ENCODE data around the gene GABRB3.

GABRB3 gene

DNA sequence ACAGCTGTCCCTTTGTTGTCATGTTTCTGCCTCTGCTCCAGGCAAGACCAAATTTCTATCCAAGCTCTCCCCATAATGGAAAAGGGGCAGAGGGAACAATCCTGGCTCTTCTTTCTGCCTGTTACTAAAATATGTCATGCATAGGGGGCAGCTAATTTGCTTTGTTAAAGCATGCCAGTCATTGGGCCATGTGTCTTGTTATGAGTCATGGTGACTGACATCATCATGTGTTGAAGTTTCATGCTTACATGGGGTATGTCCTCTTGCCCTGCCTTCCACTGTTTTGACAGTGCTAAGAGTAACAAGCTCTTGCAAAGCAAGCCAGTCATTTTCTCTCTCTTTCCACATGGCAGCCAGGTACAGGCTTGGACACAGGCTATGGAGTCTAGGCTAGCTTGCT, 268.9 kb downstream of the GABRB3 start:
- Histone ChIP-seq H3K4me1 (ENCODE audit: control insufficient read depth, insufficient read depth, low read length) (no peaks in the 10 kb centered on the region), H3K4me3 (ENCODE audit: low read depth, low read length) (no peak overlapping the region), H3K36me3 (ENCODE audit: control insufficient read depth in 2 of 2, insufficient read depth in 1 of 2, low read length in 2 of 2) (no peaks in the 10 kb centered on the region), H3K27ac (ENCODE audit: extremely low read depth, low read depth, low read length) (no peak overlapping the region), H3K9me3 (ENCODE audit: control insufficient read depth, insufficient read depth, low read depth, low read length) (no peaks in the 10 kb centered on the region)
- POLR2A ChIA-PET, result no interaction called here
- CTCF ChIA-PET, result no interaction called here
- no peak for TF ChIP-seq ZNF76 (tag by site-specific recombination; IDR thresholded peaks at IDR 0.05; ENCODE audit: borderline replicate concordance, low read depth)
- no peak for TF ChIP-seq ZNF701 (tag by site-specific recombination; IDR thresholded peaks at IDR 0.05)
- no peak for TF ChIP-seq PRDM10 (tag by site-specific recombination; IDR thresholded peaks at IDR 0.05)
- TF ChIP-seq ZNF24 (tag by site-specific recombination; IDR thresholded peaks at IDR 0.05), result no peak
- no peak for TF ChIP-seq ZNF514 (tag by site-specific recombination; IDR thresholded peaks at IDR 0.05)
- TF ChIP-seq ZNF677 (tag by site-specific recombination; IDR thresholded peaks at IDR 0.05), result no peak
- no peak for TF ChIP-seq ZNF148 (tag by site-specific recombination; IDR thresholded peaks at IDR 0.05; ENCODE audit: borderline replicate concordance)
- no peak for TF ChIP-seq ZBTB21 (tag by site-specific recombination; IDR thresholded peaks at IDR 0.05)
- TF ChIP-seq ZNF555 (tag by site-specific recombination; conservative IDR thresholded peaks at IDR 0.05), result no peak
- no peak for TF ChIP-seq TCF7L2 (IDR thresholded peaks at IDR 0.05; ENCODE audit: borderline replicate concordance, low read depth, low read length)
- TF ChIP-seq, protein P1, sequence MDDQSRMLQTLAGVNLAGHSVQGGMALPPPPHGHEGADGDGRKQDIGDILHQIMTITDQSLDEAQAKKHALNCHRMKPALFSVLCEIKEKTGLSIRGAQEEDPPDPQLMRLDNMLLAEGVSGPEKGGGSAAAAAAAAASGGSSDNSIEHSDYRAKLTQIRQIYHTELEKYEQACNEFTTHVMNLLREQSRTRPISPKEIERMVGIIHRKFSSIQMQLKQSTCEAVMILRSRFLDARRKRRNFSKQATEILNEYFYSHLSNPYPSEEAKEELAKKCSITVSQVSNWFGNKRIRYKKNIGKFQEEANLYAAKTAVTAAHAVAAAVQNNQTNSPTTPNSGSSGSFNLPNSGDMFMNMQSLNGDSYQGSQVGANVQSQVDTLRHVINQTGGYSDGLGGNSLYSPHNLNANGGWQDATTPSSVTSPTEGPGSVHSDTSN (CRISPR knock-in tag; IDR thresholded peaks at IDR 0.05), result no peak
- TF ChIP-seq IKZF3 (tag by site-specific recombination; IDR thresholded peaks at IDR 0.05), result no peak
- TF ChIP-seq OSR2 (tag by site-specific recombination; IDR thresholded peaks at IDR 0.05), result no peak
- TF ChIP-seq ZFP41 (tag by site-specific recombination; IDR thresholded peaks at IDR 0.05; ENCODE audit: borderline replicate concordance), result no peak
- TF ChIP-seq ZFHX2 (tag by site-specific recombination; conservative IDR thresholded peaks at IDR 0.05), result no peak
- no peak for TF ChIP-seq ZNF132 (tag by site-specific recombination; IDR thresholded peaks at IDR 0.05; ENCODE audit: borderline replicate concordance)
- TF ChIP-seq, protein P2, sequence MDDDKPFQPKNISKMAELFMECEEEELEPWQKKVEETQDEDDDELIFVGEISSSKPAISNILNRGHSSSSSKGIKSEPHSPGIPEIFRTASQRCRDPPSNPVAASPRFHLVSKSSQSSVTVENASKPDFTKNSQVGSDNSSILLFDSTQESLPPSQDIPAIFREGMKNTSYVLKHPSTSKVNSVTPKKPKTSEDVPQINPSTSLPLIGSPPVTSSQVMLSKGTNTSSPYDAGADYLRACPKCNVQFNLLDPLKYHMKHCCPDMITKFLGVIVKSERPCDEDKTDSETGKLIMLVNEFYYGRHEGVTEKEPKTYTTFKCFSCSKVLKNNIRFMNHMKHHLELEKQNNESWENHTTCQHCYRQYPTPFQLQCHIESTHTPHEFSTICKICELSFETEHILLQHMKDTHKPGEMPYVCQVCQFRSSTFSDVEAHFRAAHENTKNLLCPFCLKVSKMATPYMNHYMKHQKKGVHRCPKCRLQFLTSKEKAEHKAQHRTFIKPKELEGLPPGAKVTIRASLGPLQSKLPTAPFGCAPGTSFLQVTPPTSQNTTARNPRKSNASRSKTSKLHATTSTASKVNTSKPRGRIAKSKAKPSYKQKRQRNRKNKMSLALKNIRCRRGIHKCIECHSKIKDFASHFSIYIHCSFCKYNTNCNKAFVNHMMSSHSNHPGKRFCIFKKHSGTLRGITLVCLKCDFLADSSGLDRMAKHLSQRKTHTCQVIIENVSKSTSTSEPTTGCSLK (tag by site-specific recombination; IDR thresholded peaks at IDR 0.05), result no peak
- no peak for TF ChIP-seq ZFP69B (tag by site-specific recombination; IDR thresholded peaks at IDR 0.05)
- TF ChIP-seq SALL2 (tag by site-specific recombination; IDR thresholded peaks at IDR 0.05; ENCODE audit: borderline replicate concordance), result no peak

Measured in HEK293 (cell line).